Measurements from ENCODE around the gene CFAP65.

The CFAP65 gene

GRCh38 chr2:219030177-219030940 is 11.0 kb downstream of the CFAP65 start:
- no peak for DNase-seq (ENCODE audit: low read depth in 2 of 2)

GRCh38 chr2:219029829-219030165 is 11.5 kb downstream of the CFAP65 start:
- peak; percentile 54 to 70 for DNase-seq (ENCODE audit: low read depth in 2 of 2)

- no peak for DNase-seq (ENCODE audit: low read depth in 2 of 2)
Measured at GRCh38 chr2:219028996-219029828, 12.1 kb downstream of the CFAP65 start.

- no peak for DNase-seq (ENCODE audit: low read depth in 2 of 2)
Measured at GRCh38 chr2:219028141-219028540, 13.2 kb downstream of the CFAP65 start.

GRCh38 chr2:219027511-219028055 is 13.7 kb downstream of the CFAP65 start:
- DNase-seq (ENCODE audit: low read depth in 2 of 2), result no peak

GRCh38 chr2:219026946-219027345 is 14.4 kb downstream of the CFAP65 start:
- DNase-seq (ENCODE audit: low read depth in 2 of 2), result no peak

GRCh38 chr2:219025637-219026585 is 15.4 kb downstream of the CFAP65 start:
- no peak for DNase-seq (ENCODE audit: low read depth in 2 of 2)

GRCh38 chr2:219024059-219024458 is 17.3 kb downstream of the CFAP65 start:
- DNase-seq (ENCODE audit: low read depth in 2 of 2), result no peak

GRCh38 chr2:219023045-219023605 is 18.2 kb downstream of the CFAP65 start:
- no peak for DNase-seq (ENCODE audit: low read depth in 2 of 2)

GRCh38 chr2:219022616-219023015 is 18.7 kb downstream of the CFAP65 start:
- DNase-seq (ENCODE audit: low read depth in 2 of 2), result no peak

GRCh38 chr2:219022041-219022440 is 19.3 kb downstream of the CFAP65 start:
- no peak for DNase-seq (ENCODE audit: low read depth in 2 of 2)

- DNase-seq (ENCODE audit: low read depth in 2 of 2), result no peak
Measured at GRCh38 chr2:219021591-219021990, 19.7 kb downstream of the CFAP65 start.

- DNase-seq (ENCODE audit: low read depth in 2 of 2), result no peak
Measured at GRCh38 chr2:219020604-219021365, 20.5 kb downstream of the CFAP65 start.

- no peak for DNase-seq (ENCODE audit: low read depth in 2 of 2)
Measured at GRCh38 chr2:219019436-219019835, 21.9 kb downstream of the CFAP65 start.

GRCh38 chr2:219018726-219019125 is 22.6 kb downstream of the CFAP65 start:
- no peak for DNase-seq (ENCODE audit: low read depth in 2 of 2)

- no peak for DNase-seq (ENCODE audit: low read depth in 2 of 2)
Measured at GRCh38 chr2:219018286-219018685, 23.0 kb downstream of the CFAP65 start.

- no peak for DNase-seq (ENCODE audit: low read depth in 2 of 2)
Measured at GRCh38 chr2:219017201-219017931, 23.9 kb downstream of the CFAP65 start.

- DNase-seq (ENCODE audit: low read depth in 2 of 2), result no peak
Measured at GRCh38 chr2:219016721-219017120, 24.6 kb downstream of the CFAP65 start.

- DNase-seq (ENCODE audit: low read depth in 2 of 2), result no peak
Measured at GRCh38 chr2:219010873-219011272, 30.4 kb downstream of the CFAP65 start.

Data from stimulated activated CD4-positive, alpha-beta T cell treated with anti-CD3 and anti-CD28 coated beads, Interleukin-12 subunit alpha, Interleukin-12 subunit beta, amount 100 ng/mL, for 24 hours (primary cell).